CD8-positive, alpha-beta memory T cell (primary cell): ENCODE data around the gene COMMD3. TPM values are rescaled to one million over a fixed set of nuclear protein-coding genes. Genes with fewer than 3 reads are reported as not detected.

Experiments
- CTCF ChIA-PET: fragments of 350-600 bp; sonication (Branson Sonifier 250); formaldehyde crosslinking; loops from one replicate; lab custom pipeline; 2021; ENCODE audit warnings: antibody characterized with exemption; lab: Charles Lee
- POLR2A ChIA-PET: fragments of 350-600 bp; sonication (Branson Sonifier 250); formaldehyde crosslinking; loops from one replicate; lab custom pipeline; 2021; ENCODE audit warnings: antibody characterized with exemption; lab: Charles Lee
- DNase-seq, 5 donors: peaks; one replicate each; pipeline versions ENCODE4 v3.0.0 to v3.0.0-alpha.2; 2020 to 2022; ENCODE audit warnings: mixed read lengths in 1 of 5
- H3K27ac ChIP-seq: one replicate; pipeline ENCODE4 v1.7.0; 2013; ENCODE audit warnings: low read depth, mild to moderate bottlenecking, low read length, moderate library complexity
- H3K27me3 ChIP-seq: 2 replicates; pipeline ENCODE4 v1.7.0; 2013; ENCODE audit warnings: low read length, mild to moderate bottlenecking; ENCODE audit not compliant: insufficient read depth, poor library complexity, severe bottlenecking
- H3K36me3 ChIP-seq: 2 replicates; pipeline ENCODE4 v1.7.0; 2013; ENCODE audit warnings: mild to moderate bottlenecking, low read length, moderate library complexity; ENCODE audit not compliant: insufficient read depth
- H3K4me1 ChIP-seq: 2 replicates; pipeline ENCODE4 v1.7.0; 2013; ENCODE audit warnings: mild to moderate bottlenecking, low read length, moderate library complexity; ENCODE audit not compliant: insufficient read depth
- H3K4me3 ChIP-seq: 2 replicates; pipeline ENCODE4 v1.7.0; 2013; ENCODE audit warnings: mild to moderate bottlenecking, low read length
- H3K9me3 ChIP-seq: 2 replicates; pipeline ENCODE4 v1.7.0; 2013; ENCODE audit warnings: mild to moderate bottlenecking, low read length
- H3K27ac Mint-ChIP-seq, 8 donors: one replicate each; pipeline ENCODE4 v1.8.0; 2020 to 2021; ENCODE audit warnings: mixed read lengths in 8 of 8, mild to moderate bottlenecking in 6 of 8, inconsistent platforms in 3 of 8, moderate library complexity in 3 of 8
- H3K27me3 Mint-ChIP-seq, 2 donors: one replicate each; pipeline ENCODE4 v1.8.0; 2020 to 2021; ENCODE audit warnings: mixed read lengths in 2 of 2, mild to moderate bottlenecking in 1 of 2, moderate library complexity in 1 of 2
- H3K36me3 Mint-ChIP-seq, 3 donors: one replicate each; pipeline ENCODE4 v1.8.0; 2020 to 2021; ENCODE audit warnings: mixed read lengths in 3 of 3, inconsistent platforms in 1 of 3, mild to moderate bottlenecking in 1 of 3
- H3K4me1 Mint-ChIP-seq, 3 donors: one replicate each; pipeline ENCODE4 v1.8.0; 2020 to 2021; ENCODE audit warnings: mixed read lengths in 3 of 3, inconsistent platforms in 1 of 3, mild to moderate bottlenecking in 1 of 3
- H3K4me3 Mint-ChIP-seq, 7 donors: one replicate each; pipeline ENCODE4 v1.8.0; 2020 to 2021; ENCODE audit warnings: mixed read lengths in 7 of 7, mild to moderate bottlenecking in 6 of 7, moderate library complexity in 4 of 7, inconsistent platforms in 2 of 7
- H3K9me3 Mint-ChIP-seq, 5 donors: one replicate each; pipeline ENCODE4 v1.8.0; 2020 to 2022; ENCODE audit warnings: mixed read lengths in 5 of 5, mild to moderate bottlenecking in 3 of 5, moderate library complexity in 2 of 5, inconsistent platforms in 1 of 5
- polyA plus RNA-seq: library from polyadenylated mRNA; unstranded; fragments of 300-500 nt; fragmentation: Illumina TruSeq; gene quantifications from one replicate; pipeline ENCODE4 v1.2.3, GENCODE V29; 2021
- total RNA-seq, 2 experiments: library from RNA; stranded (reverse); gene quantifications; one replicate each; pipeline ENCODE4 v1.2.3, GENCODE V29; 2021

Gene COMMD3
- total and polyA plus RNA-seq, 3 experiments from 2014 or later = 61.4 to 80.4 (median 80.2) TPM

DNA sequence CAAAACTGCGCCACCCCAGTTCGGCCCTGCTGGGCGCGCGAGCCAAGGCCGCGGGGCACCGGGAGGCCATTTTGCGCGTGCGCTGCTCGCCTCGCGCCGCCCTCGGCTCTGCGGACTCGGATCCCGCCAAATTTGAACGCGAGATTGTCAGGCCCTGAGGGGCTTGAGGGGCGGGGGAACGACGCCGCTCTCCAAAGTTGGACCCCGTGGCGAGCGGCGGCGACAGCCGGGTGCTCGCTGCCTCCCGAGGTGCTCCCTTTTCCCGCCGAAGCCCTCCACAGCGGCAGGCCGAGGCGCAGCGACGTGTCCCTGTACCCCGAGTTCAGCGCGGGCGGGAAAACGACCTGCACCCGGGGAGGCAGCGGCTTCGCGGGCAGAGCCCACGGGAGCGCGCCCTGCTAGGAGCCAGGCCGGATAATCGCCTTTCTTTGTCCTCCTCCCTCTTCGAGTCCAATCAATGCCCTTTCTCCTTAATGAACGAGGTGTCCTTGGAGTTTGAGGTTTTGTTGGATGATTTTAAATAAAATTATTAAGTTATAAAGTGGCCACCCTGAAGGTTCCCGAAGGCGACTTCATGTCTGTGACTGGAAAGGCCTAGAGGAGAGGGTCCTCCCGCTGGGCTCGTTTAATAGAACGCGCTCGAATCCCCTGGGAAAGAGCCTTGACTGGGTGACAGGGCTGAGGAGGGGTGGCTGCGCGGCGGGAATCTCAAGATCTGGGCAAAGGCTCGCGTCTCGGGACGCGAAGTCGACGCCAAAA lies 18.4 kb downstream of the COMMD3 start:
- H3K27ac Mint-ChIP-seq = peak overlapping the region in 6 of 8 donors; percentile 90 to 96 (median 92)
- no peak for DNase-seq
- peaks cover 39% of the 10 kb centered on the region for H3K27me3 ChIP-seq
- ChIA-PET POLR2A (interaction anchor here (0.8 to 0.9 kb wide), 2 partner anchors 15 to 19 kb away, joined by 3 to 4 read pairs; partner anchors contain the start of gene COMMD3), CTCF (interaction anchor here (0.8 to 1.2 kb wide), 4 partner anchors 10 to 216 kb away, joined by 3 to 7 read pairs (median 4); no protein-coding TSS in a partner anchor)
- H3K9me3 ChIP-seq = no peaks in the 10 kb centered on the region
- H3K36me3 ChIP-seq = no peaks in the 10 kb centered on the region
- H3K4me1 ChIP-seq = peaks cover 45% of the 10 kb centered on the region
- peak overlapping the region; percentile 22 for H3K27ac ChIP-seq
- H3K4me3 Mint-ChIP-seq = peak overlapping the region; percentile 84 to 94 (median 86)
- peaks cover 3 to 12% (median 4%) of the 10 kb centered on the region in 3 donors for H3K36me3 Mint-ChIP-seq
- peaks cover 47 to 55% of the 10 kb centered on the region in 2 donors for H3K27me3 Mint-ChIP-seq
- H3K9me3 Mint-ChIP-seq = peaks cover 6 to 14% (median 8%) of the 10 kb centered on the region in 5 donors
- H3K4me3 ChIP-seq = peak overlapping the region; percentile 50
- peaks cover 31 to 46% (median 35%) of the 10 kb centered on the region in 3 donors for H3K4me1 Mint-ChIP-seq

DNA sequence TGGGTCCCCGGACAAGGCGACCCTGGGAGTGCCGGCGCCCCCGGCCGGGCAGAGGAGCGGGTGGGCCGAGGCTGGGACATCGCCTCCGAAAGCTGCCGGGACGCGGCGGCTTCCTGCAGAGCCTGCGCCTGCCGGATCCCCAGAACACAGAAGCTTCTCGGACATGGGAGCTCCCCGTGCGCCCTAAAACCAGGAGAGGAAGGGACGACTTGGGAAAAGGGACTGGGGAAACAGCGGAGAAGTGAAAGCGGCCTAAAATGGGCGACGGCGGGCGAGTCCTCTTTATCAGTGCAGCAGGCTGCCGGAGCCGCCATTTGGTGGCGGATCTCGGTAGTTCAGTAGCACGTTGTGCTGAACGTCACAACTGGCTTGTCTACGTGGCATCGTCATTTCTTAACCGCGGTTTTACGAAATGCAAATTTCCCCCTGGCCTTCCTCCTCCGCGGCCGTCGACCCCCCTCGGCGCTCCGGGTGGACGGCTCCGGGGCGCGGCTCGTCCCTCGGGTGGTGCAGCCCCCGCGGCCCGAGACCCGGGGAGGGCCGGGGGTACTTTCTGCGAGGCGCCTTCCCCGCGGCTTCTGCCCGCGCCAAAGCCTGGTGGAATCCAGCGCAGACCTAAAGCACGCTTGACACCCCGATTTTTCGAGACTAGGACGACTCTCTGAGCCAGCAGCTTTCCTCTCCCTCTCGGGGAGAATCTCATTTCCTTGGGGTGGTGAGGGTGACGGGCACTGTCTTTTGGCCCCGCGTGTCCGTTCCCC lies 19.2 kb downstream of the COMMD3 start:
- Mint-ChIP-seq H3K27me3 (peaks cover 54 to 60% of the 10 kb centered on the region in 2 donors), H3K27ac (peak overlapping the region in 7 of 8 donors; percentile 90 to 96 (median 92)), H3K4me1 (peaks cover 37 to 52% (median 42%) of the 10 kb centered on the region in 3 donors), H3K9me3 (peaks cover 6 to 18% (median 12%) of the 10 kb centered on the region in 5 donors), H3K36me3 (peaks cover 0 to 13% (median 2%) of the 10 kb centered on the region in 3 donors), H3K4me3 (peak overlapping the region; percentile 84 to 94 (median 86))
- POLR2A ChIA-PET = interaction anchor here (0.8 to 0.9 kb wide), 2 partner anchors 15 to 20 kb away, joined by 3 to 4 read pairs; partner anchors contain the start of gene COMMD3
- H3K9me3 ChIP-seq = no peaks in the 10 kb centered on the region
- peak overlapping the region; percentile 22 for H3K27ac ChIP-seq
- peak; percentile 58 to 85 (median 77) for DNase-seq
- no peaks in the 10 kb centered on the region for H3K36me3 ChIP-seq
- peak overlapping the region; percentile 50 for H3K4me3 ChIP-seq
- peaks cover 47% of the 10 kb centered on the region for H3K27me3 ChIP-seq
- H3K4me1 ChIP-seq = peaks cover 52% of the 10 kb centered on the region
- CTCF ChIA-PET = interaction anchor here (0.8 to 1.2 kb wide), 4 partner anchors 9 to 216 kb away, joined by 3 to 7 read pairs (median 4); no protein-coding TSS in a partner anchor

DNA sequence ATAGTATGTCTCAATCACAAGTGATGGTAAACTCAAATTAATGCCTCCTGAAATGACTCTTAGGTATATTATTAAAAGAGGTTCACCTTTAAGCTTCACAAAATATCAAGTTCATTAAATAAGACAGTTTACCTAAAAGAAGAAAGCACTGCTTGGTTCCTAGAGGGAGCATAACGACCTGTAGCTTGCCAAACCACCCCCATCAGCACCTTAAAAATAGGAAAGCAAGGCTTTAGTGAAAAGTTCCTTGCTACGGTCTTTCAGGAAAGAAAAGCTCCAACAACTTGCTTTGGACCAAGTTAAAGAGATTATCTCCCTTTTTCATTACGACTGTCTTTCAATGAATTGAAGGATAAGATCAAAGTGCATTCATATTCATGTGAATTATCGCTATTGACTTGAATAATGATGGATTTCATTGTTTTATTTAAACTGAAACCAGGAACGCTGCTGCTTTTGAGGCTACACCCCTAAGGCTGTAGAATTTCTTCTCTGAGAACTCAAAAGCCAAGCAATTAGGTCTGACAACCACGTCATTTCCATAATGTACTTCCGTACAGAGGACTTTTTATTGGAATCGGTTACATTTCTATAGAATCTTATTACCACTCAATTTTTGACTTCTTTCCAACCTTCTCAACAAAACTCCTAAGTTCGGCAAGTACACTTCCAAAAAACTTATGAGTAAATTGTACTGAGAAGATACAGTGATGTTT lies 22.2 kb downstream of the COMMD3 start:
- Mint-ChIP-seq H3K27me3 (peaks cover 68 to 71% of the 10 kb centered on the region in 2 donors), H3K27ac (peak overlapping the region in 1 of 8 donors; percentile 95), H3K4me3 (peak overlapping the region in 2 of 7 donors; percentile 25 to 38), H3K9me3 (peaks cover 6 to 15% (median 11%) of the 10 kb centered on the region in 5 donors), H3K36me3 (peaks cover 0 to 10% (median 0%) of the 10 kb centered on the region in 3 donors), H3K4me1 (peaks cover 19 to 44% (median 35%) of the 10 kb centered on the region in 3 donors)
- Histone ChIP-seq H3K27ac (no peak overlapping the region), H3K36me3 (no peaks in the 10 kb centered on the region), H3K9me3 (no peaks in the 10 kb centered on the region), H3K4me3 (no peak overlapping the region), H3K27me3 (peaks cover 72% of the 10 kb centered on the region), H3K4me1 (peaks cover 51% of the 10 kb centered on the region)
- no peak for DNase-seq
- CTCF ChIA-PET = interaction anchor here (0.6 to 1.3 kb wide), 3 partner anchors 336 to 1137 kb away, joined by 3 read pairs; no protein-coding TSS in a partner anchor
- POLR2A ChIA-PET = no interaction called here

GRCh38 chr10:22338931-22339330 lies 22.7 kb downstream of the COMMD3 start:
- Mint-ChIP-seq H3K4me1 (peaks cover 14 to 38% (median 29%) of the 10 kb centered on the region in 3 donors), H3K36me3 (peaks cover 0 to 8% (median 0%) of the 10 kb centered on the region in 3 donors), H3K4me3 (peak overlapping the region in 2 of 7 donors; percentile 25 to 38), H3K27ac (peak overlapping the region in 1 of 8 donors; percentile 95), H3K27me3 (peaks cover 69 to 72% of the 10 kb centered on the region in 2 donors), H3K9me3 (peaks cover 0 to 14% (median 6%) of the 10 kb centered on the region in 5 donors)
- DNase-seq = no peak
- H3K4me1 ChIP-seq = peaks cover 45% of the 10 kb centered on the region
- ChIA-PET CTCF (interaction anchor here (0.6 to 1.3 kb wide), 3 partner anchors 336 to 1137 kb away, joined by 3 read pairs; no protein-coding TSS in a partner anchor), POLR2A (interaction anchor here (1.8 kb wide), 1 partner anchor 15 kb away, joined by 19 read pairs; no protein-coding TSS in a partner anchor)
- H3K27ac ChIP-seq = no peak overlapping the region
- no peak overlapping the region for H3K4me3 ChIP-seq
- no peaks in the 10 kb centered on the region for H3K9me3 ChIP-seq
- H3K27me3 ChIP-seq = peaks cover 78% of the 10 kb centered on the region
- H3K36me3 ChIP-seq = no peaks in the 10 kb centered on the region

DNA sequence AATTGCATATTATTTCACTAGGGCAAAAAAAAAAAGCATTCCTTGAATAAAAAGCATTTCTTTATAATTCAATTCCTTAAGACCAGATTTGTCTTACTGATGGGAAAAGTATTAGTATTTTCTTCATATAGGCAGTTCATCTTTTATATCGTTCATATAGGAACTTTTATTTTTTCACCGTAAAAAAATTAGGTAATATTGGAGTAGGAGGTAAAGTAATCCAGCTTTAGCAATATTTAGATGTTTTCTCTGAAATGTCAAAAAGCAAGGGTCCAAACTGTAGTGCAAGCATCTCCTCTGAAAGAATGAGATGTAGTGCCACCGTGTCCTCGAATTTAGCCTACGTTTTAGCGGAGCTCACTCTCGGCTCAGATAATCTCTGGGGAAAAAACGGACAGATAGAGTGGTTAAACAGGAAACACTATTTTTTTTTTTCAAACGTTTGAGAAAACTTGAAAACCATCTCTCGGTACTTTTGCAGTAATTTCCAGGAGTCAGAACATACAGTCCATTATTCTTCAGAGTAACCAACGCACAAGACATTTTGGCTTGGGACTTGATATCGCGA lies 23.7 kb downstream of the COMMD3 start:
- peak overlapping the region; percentile 66 for H3K27ac ChIP-seq
- no peak for DNase-seq
- H3K4me1 Mint-ChIP-seq = peaks cover 17 to 37% (median 32%) of the 10 kb centered on the region in 3 donors
- H3K27me3 ChIP-seq = peaks cover 87% of the 10 kb centered on the region
- peak overlapping the region; percentile 85 to 98 (median 89) for H3K4me3 Mint-ChIP-seq
- no peaks in the 10 kb centered on the region for H3K36me3 ChIP-seq
- H3K27ac Mint-ChIP-seq = peak overlapping the region in 6 of 8 donors; percentile 79 to 95 (median 88)
- H3K4me3 ChIP-seq = peak overlapping the region; percentile 46
- ChIA-PET POLR2A (interaction anchor here (0.6 to 1.9 kb wide), 13 partner anchors 14 to 814 kb away, joined by 3 to 24 read pairs (median 4); partner anchors contain the start of genes BMI1, COMMD3, DNAJC1 and MLLT10), CTCF (interaction anchor here (0.9 to 1.8 kb wide), 6 partner anchors 17 to 844 kb away, joined by 3 to 5 read pairs (median 3); partner anchors contain the start of gene COMMD3)
- H3K9me3 ChIP-seq = no peaks in the 10 kb centered on the region
- peaks cover 0 to 8% (median 3%) of the 10 kb centered on the region in 3 donors for H3K36me3 Mint-ChIP-seq
- peaks cover 38% of the 10 kb centered on the region for H3K4me1 ChIP-seq
- H3K27me3 Mint-ChIP-seq = peaks cover 78 to 81% of the 10 kb centered on the region in 2 donors
- peaks cover 5 to 20% (median 8%) of the 10 kb centered on the region in 5 donors for H3K9me3 Mint-ChIP-seq

GRCh38 chr10:22340329-22341189 lies 24.4 kb downstream of the COMMD3 start:
- Mint-ChIP-seq H3K4me1 (peaks cover 15 to 33% (median 30%) of the 10 kb centered on the region in 3 donors), H3K36me3 (peaks cover 0 to 5% (median 3%) of the 10 kb centered on the region in 3 donors), H3K27ac (peak overlapping the region in 7 of 8 donors; percentile 79 to 95 (median 88)), H3K27me3 (peaks cover 77 to 80% of the 10 kb centered on the region in 2 donors), H3K4me3 (peak overlapping the region; percentile 85 to 98 (median 89)), H3K9me3 (peaks cover 3 to 19% (median 10%) of the 10 kb centered on the region in 5 donors)
- H3K4me1 ChIP-seq = peaks cover 33% of the 10 kb centered on the region
- H3K27me3 ChIP-seq = peaks cover 94% of the 10 kb centered on the region
- ChIA-PET POLR2A (interaction anchor here (0.6 to 1.9 kb wide), 13 partner anchors 14 to 815 kb away, joined by 3 to 24 read pairs (median 4); partner anchors contain the start of genes BMI1, COMMD3, DNAJC1 and MLLT10), CTCF (interaction anchor here (0.9 to 1.8 kb wide), 5 partner anchors 18 to 845 kb away, joined by 3 to 5 read pairs (median 3); partner anchors contain the start of gene COMMD3)
- H3K27ac ChIP-seq = peak overlapping the region; percentile 66
- H3K36me3 ChIP-seq = no peaks in the 10 kb centered on the region
- H3K9me3 ChIP-seq = no peaks in the 10 kb centered on the region
- H3K4me3 ChIP-seq = peak overlapping the region; percentile 46
- DNase-seq = peak; percentile 38 to 79 (median 65)
